GM18505 (cell line): ENCODE measurements around the gene CSPG5.

Source experiments
- ATAC-seq: cut with Tn5 transposase; IDR thresholded peaks from one replicate; pipeline ENCODE4 v1.9.1; 2021; ENCODE audit not compliant: unreplicated experiment
- POLR2A ChIP-seq: IDR thresholded peaks from 4 replicates; pipeline ENCODE4 v1.6.1; 2011; ENCODE audit warnings: borderline replicate concordance; ENCODE audit not compliant: insufficient read depth, insufficient read length; ENCODE audit errors: extremely low read depth

Gene CSPG5

GRCh38 chr3:47578691-47579632 is at the start of gene CSPG5:
Gene CSPG5 (minus strand): TSS chr3:47578865. CDS start chr3:47578693, 172 bp downstream.
- ATAC-seq = no peak
- no peak for TF ChIP-seq POLR2A

DNA sequence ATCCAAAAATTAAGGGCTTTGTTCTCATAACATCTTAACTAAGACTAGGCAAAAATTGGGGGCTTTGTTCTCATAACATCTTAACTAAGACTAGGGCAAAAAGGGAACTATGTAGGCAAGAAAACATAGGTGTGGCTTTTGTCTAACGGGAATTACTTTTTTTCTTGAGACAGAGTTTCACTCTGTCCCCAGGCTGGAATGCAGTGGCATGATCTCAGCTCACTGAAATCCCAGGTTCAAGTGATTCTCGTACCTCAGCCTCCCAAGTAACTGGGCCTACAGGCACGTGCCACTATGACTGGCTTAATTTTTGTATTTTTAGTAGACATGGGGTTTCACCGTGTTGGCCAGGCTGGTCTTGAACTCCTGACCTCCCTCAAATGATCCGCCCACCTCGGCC is 49.8 kb upstream of the CSPG5 start:
- ATAC-seq = no peak
- no peak for TF ChIP-seq POLR2A

DNA sequence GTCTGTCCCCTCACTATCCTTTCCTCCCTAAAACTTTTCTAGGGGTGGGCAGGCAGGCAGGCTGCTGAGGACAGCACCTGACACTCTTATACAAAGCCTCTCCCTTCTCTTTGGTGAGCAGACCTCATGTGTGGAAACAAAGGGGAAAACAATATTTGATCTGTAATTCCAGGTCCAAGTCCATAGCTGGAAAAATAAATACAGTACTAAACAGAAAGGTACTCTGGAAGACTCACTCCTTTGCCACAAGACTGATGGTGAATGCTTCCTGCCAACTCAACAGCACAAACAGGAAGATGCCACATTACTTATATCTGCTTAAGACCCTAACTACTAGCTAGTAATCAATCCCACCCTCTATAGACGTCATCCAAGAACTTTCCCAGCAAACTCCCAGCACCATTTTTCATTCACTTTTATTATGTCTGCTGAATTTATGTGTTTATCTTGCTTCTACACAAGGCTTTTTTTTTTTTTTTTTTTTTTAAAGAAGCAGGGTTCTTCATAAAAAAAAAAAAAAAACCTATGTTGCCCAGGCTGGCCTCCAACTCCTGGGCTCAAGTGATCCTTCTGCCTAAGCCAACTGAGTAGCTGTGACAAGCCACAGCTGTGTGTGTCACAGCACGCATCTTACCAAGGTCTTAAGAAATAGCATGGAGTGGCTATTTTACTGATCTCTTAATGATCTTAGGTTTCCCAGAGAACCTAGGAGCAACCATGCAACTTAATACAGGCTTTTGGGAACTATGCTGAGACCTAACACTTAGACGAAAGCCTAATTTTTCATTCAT is 44.2 kb upstream of the CSPG5 start:
- no peak for ATAC-seq
- TF ChIP-seq POLR2A = no peak

DNA sequence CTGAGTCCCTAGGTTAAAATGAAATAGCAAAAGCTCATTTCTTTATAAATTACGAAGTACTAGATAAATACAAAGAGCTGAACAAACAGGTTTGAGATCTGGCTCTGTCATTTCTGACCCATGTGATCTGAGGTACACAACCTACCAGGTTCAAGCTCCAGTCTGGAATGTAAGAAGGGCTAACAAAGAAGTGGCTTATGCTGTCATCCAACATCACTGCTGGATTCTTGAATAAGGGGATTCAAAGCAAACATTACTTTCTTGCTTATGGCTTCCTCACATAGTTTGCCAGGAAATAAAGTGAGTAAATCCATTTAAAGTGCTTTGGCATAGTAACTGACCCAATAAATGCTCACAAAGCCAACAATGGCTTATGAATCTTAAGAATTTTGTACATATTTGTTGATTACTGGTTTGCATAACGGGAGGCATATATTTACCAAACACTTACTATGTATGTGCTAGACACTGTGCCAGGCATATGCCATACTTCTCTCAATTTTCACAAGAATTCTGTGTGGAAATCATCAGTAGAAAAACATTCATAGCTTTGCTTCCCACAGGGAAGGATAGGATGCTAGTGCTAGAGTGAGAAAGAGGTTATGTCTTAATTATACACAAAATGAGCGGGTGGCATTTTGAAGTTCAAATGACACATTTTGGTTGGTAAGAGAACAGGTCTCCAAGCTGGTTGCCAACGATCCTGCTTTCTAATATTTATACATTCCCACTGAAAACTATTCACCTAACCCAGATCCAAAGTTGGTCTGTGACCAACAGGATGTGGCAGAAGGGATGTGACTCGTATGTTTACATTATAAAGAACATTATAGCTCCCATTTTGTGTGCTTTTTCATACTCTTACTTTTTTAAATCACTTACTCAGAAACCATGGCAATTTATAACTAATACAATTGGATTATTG is 38.7 kb upstream of the CSPG5 start:
- TF ChIP-seq POLR2A = no peak

DNA sequence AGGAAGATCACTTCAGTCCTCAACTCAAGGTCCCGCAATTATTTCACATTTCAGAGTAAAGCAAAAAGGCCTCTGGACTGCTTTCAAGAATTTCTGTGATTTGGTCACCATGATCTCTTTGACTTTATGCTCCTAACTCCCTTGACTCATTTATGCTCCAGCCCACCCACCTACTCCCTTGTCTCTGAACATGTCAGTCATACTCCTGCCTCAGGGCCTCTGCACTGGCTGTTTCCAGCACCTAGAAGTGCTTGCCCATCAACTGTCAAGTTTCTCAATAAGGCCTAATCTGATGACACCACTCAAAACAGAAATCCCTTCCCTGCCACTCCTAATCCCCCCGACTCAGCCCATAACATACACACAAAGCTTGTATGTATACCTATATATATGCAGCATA is 36.1 kb upstream of the CSPG5 start:
- no peak for TF ChIP-seq POLR2A
- no peak for ATAC-seq

More for the DNA sequence above, 38.7 kb upstream of the CSPG5 start:
- no peak for ATAC-seq

DNA sequence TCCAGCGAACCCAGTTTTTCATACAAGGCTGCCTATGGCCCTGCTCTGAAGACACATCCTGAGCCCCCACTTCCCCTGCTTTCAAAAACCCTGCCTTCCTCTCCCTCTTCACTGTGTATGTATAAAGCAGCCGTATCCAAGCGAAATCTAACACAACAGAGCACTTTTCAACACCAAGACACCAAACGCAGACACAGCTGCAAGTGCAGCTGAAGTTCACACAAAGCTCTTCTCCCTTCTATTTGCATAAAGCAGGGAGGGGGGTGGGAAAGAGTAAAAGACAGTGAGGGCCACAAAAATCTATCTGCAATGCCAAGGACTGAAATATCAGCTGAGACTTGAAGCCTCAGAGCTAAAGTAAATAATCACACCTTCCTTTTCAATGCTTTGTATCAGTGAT is 35.1 kb upstream of the CSPG5 start:
- ATAC-seq = no peak

DNA sequence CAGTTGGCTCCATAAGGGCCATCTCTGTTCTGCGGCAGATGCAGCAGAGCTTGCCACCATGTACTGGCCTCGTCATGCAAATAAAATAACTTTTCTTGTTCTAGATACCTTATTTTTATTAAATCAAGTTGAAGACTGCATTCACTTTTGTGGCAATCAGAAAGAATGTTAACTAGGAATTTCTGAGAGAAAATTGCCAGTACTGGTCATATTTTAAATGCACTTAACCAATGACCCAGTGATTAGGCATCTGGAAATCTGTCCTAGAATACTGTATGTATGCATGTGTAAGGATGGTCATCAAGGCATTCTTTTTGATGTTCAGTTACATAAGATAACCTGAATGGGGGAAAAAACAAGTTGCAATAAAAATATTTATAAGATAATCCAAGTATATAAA is 34.2 kb upstream of the CSPG5 start:
- ATAC-seq = no peak
- no peak for TF ChIP-seq POLR2A

More for the DNA sequence above, 35.1 kb upstream of the CSPG5 start:
- no peak for TF ChIP-seq POLR2A

DNA sequence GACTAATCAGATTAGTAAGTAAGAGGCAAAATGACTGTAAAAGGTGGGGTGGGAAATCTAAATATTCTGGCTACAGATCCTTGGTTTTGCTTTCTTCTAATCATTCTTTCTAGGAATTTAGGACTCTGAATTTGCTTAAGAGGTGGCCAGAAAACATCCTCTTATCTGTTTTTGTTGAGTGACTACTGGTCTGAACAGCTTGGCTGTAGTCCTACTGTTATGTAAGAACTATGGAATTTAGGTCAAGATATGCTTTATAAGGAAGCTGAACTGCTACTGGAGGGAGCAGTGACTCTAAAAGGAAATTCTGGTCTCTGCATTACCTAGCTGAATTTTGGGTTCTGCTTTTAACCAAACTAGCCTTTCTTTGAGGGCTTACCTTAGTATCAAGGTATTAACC is 33.5 kb upstream of the CSPG5 start:
- ATAC-seq = no peak
- TF ChIP-seq POLR2A = no peak

DNA sequence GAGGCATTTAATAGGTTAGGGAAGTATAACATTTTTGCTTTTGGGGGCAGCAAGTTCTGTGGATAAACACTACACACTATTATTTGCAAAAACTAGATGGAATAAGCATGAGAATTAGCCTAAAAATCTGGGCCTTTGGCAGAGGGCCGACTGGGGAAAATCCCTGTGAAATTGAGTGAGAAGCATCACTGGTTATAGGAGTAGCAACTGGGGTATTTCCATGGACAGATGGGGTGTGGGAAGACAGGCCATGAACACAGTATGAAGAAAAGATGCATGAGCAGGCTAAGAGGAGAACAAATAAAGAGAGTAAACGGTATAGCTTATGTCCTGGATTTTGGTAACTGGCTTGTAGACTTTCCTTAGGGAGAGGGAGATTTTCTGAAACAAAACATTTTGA is 32.9 kb upstream of the CSPG5 start:
- TF ChIP-seq POLR2A = no peak
- no peak for ATAC-seq

GRCh38 chr3:47610583-47610982 is 31.9 kb upstream of the CSPG5 start:
- ATAC-seq = no peak

DNA sequence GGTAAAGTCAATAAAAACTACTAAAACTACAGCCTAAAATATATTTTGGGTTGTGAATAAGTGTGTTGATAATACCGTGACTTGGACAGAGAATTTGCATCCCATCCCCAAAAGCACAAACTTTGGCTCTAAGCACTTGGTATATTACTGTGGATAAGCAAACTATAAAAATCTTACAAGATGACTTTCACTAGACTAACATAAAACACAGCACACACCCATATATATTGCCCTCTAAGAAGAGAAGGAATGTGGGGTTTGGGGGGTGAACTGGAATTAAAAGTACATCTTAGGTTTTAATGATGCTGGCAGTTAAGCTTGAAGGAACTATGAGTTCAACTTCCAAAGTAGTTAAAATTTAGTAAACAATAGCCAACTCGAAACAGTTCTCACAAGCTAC is 28.7 kb upstream of the CSPG5 start:
- TF ChIP-seq POLR2A = no peak
- no peak for ATAC-seq

More at GRCh38 chr3:47610583-47610982, 31.9 kb upstream of the CSPG5 start:
- TF ChIP-seq POLR2A = no peak

GRCh38 chr3:47606165-47606564 is 27.5 kb upstream of the CSPG5 start:
- no peak for TF ChIP-seq POLR2A
- no peak for ATAC-seq

DNA sequence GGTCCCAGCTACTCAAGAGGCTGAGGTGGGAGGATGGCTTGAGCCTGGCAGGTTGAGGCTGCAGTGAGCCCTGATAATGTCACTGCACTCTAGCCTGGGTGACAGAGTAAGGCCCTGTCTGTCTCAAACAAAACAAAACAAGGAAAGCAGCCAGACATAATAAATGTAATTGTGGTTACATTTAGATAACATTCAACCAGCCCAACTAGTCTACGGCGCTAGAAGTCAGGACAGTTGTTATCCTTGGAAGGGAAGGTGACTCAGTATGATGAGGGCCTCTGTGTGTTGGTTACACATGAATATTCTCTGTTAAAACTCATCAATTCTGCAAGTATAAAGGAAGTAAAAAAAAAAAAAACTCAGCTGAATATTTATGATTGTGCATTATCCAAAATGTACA is 27.0 kb upstream of the CSPG5 start:
- TF ChIP-seq POLR2A = no peak
- ATAC-seq = no peak

- no peak for TF ChIP-seq POLR2A
- ATAC-seq = no peak
Measured at GRCh38 chr3:47604145-47604544, 25.5 kb upstream of the CSPG5 start.

GRCh38 chr3:47603332-47603731 is 24.7 kb upstream of the CSPG5 start:
- TF ChIP-seq POLR2A = no peak
- ATAC-seq = no peak
